Esophagus squamous epithelium (tissue), 5 donors: Measurements from ENCODE around the gene OR52W1. TPM values are rescaled to one million over a fixed set of nuclear protein-coding genes. Genes with fewer than 3 reads are reported as not detected.

Experiments used
- DNase-seq: peaks from one replicate; lab custom pipeline; 2025; lab: John Stamatoyannopoulos, UW
- H3K27ac ChIP-seq, 4 donors: fragments of 200-600 bp; sonication (generic); one replicate each; pipeline ENCODE4 v1.5.1; 2016 to 2019; ENCODE audit warnings: mild to moderate bottlenecking in 1 of 4
- H3K27me3 ChIP-seq, 4 donors: fragments of 200-600 bp; sonication (generic); 1 replicate in 3 of 4; 2 replicates in 1 of 4; pipeline versions ENCODE4 v1.5.1 to v1.6.0; 2017 to 2021; ENCODE audit warnings: antibody characterized with exemption in 1 of 4
- H3K36me3 ChIP-seq, 3 donors: fragments of 200-600 bp; sonication (generic); one replicate each; pipeline ENCODE4 v1.5.1; 2016 to 2019
- H3K4me1 ChIP-seq, 3 donors: fragments of 200-600 bp; sonication (generic); one replicate each; pipeline ENCODE4 v1.5.1; 2017 to 2019
- H3K4me3 ChIP-seq, 4 donors: fragments of 200-600 bp; sonication (generic); 1 replicate in 3 of 4; 2 replicates in 1 of 4; pipeline ENCODE4 v1.5.1; 2016 to 2019; ENCODE audit warnings: mild to moderate bottlenecking in 2 of 4, moderate library complexity in 1 of 4
- H3K9me3 ChIP-seq, 3 donors: fragments of 200-600 bp; sonication (generic); one replicate each; pipeline ENCODE4 v1.5.1; 2016 to 2019
- CTCF ChIP-seq, 6 experiments: fragments of 450-650 bp in 4 of 6; fragments of 200-600 bp in 2 of 6; sonication (generic) in 2 of 6; IDR thresholded peaks; one replicate each; pipeline ENCODE4 v1.5.1; 2016 to 2019; ENCODE audit warnings: antibody characterized with exemption in 6 of 6, mild to moderate bottlenecking in 4 of 6, moderate library complexity in 4 of 6
- POLR2A ChIP-seq, 4 donors: fragments of 450-650 bp; IDR thresholded peaks; one replicate each; pipeline ENCODE4 v1.6.1; 2017; ENCODE audit warnings: antibody characterized with exemption in 4 of 4, mild to moderate bottlenecking in 4 of 4, moderate library complexity in 3 of 4
- WGBS, 2 donors: methylation state at CpG; one replicate each; pipeline ENCODE4 v1.1.5; 2018; 5-methylcytosine and 5-hydroxymethylcytosine counted together
- intact Hi-C: fragments of 100-400 bp; cut with DNase I; formaldehyde crosslinking; loops from one replicate; pipeline ENCODE4 v1.15.0; 2022
- total RNA-seq, 4 donors: library from RNA; depleted of rRNA; stranded (reverse); fragments of >200 nt; gene quantifications; one replicate each; pipeline ENCODE4 v1.1.0, GENCODE V29; 2016
- donor health status: DM: yes; HTN: yes; CAD: no.

Gene OR52W1
- total RNA-seq, 4 donors from 2014 or later: not detected

GRCh38 chr11:6206456-6207180 lies 7.6 kb downstream of the OR52W1 start:
- TF ChIP-seq POLR2A (IDR thresholded peaks at IDR 0.05) (no peak), CTCF (IDR thresholded peaks at IDR 0.05) (no peak)
- H3K4me1 ChIP-seq: no peaks in the 10 kb centered on the region
- peaks cover 0 to 76% (median 18%) of the 10 kb centered on the region in 3 donors for H3K36me3 ChIP-seq
- no peak for DNase-seq
- H3K27me3 ChIP-seq: no peaks in the 10 kb centered on the region
- H3K27ac ChIP-seq: no peak overlapping the region
- intact Hi-C loops: no loop called here
- no peak overlapping the region for H3K4me3 ChIP-seq
- H3K9me3 ChIP-seq: no peaks in the 10 kb centered on the region
- 78 to 82% methylated on average over 3 of the region's 3 CpGs for WGBS, 2 donors

- no peak for TF ChIP-seq CTCF (IDR thresholded peaks at IDR 0.05)
- no peak for TF ChIP-seq POLR2A (IDR thresholded peaks at IDR 0.05)
- no peaks in the 10 kb centered on the region for H3K27me3 ChIP-seq
- peaks cover 0 to 99% (median 27%) of the 10 kb centered on the region in 3 donors for H3K36me3 ChIP-seq
- WGBS, 2 donors: 100% methylated on average over 1 to 2 of the region's 12 CpGs
- intact Hi-C loops: no loop called here
- H3K27ac ChIP-seq: no peak overlapping the region
- H3K4me1 ChIP-seq: no peaks in the 10 kb centered on the region
- no peak overlapping the region for H3K4me3 ChIP-seq
- no peak for DNase-seq
- no peaks in the 10 kb centered on the region for H3K9me3 ChIP-seq
These were observed 10.8 kb downstream of the OR52W1 start for GRCh38 chr11:6209801-6210200.

- Histone ChIP-seq H3K36me3 (peaks cover 0 to 99% (median 27%) of the 10 kb centered on the region in 3 donors), H3K27me3 (no peaks in the 10 kb centered on the region), H3K9me3 (no peaks in the 10 kb centered on the region), H3K4me3 (no peak overlapping the region), H3K4me1 (no peaks in the 10 kb centered on the region), H3K27ac (no peak overlapping the region)
- WGBS, 2 donors: 96 to 97% methylated on average over 4 to 5 of the region's 9 CpGs
- intact Hi-C loops: no loop called here
- DNase-seq: no peak
- TF ChIP-seq CTCF (IDR thresholded peaks at IDR 0.05) (no peak), POLR2A (IDR thresholded peaks at IDR 0.05) (no peak)
These were observed 11.4 kb downstream of the OR52W1 start for GRCh38 chr11:6210274-6210955.

- Histone ChIP-seq H3K9me3 (no peaks in the 10 kb centered on the region), H3K27ac (no peak overlapping the region), H3K27me3 (no peaks in the 10 kb centered on the region), H3K36me3 (peaks cover 18 to 100% (median 48%) of the 10 kb centered on the region in 3 donors), H3K4me1 (peaks cover 0 to 12% (median 8%) of the 10 kb centered on the region in 3 donors), H3K4me3 (no peak overlapping the region)
- no peak for DNase-seq
- intact Hi-C loops: no loop called here
- 91 to 100% methylated on average over 3 to 6 of the region's 10 CpGs for WGBS, 2 donors
- TF ChIP-seq POLR2A (IDR thresholded peaks at IDR 0.05): no peak
- no peak for TF ChIP-seq CTCF (IDR thresholded peaks at IDR 0.05)
These were observed 15.5 kb downstream of the OR52W1 start for GRCh38 chr11:6214530-6214929.

- H3K9me3 ChIP-seq: no peaks in the 10 kb centered on the region
- H3K36me3 ChIP-seq: peaks cover 18 to 100% (median 32%) of the 10 kb centered on the region in 3 donors
- H3K27ac ChIP-seq: no peak overlapping the region
- no peaks in the 10 kb centered on the region for H3K27me3 ChIP-seq
- TF ChIP-seq CTCF (IDR thresholded peaks at IDR 0.05): no peak
- TF ChIP-seq POLR2A (IDR thresholded peaks at IDR 0.05): no peak
- H3K4me1 ChIP-seq: peaks cover 0 to 20% (median 14%) of the 10 kb centered on the region in 3 donors
- no peak for DNase-seq
- 75 to 91% methylated on average over 4 of the region's 4 CpGs for WGBS, 2 donors
- H3K4me3 ChIP-seq: no peak overlapping the region
- intact Hi-C loops: no loop called here
These were observed 17.5 kb downstream of the OR52W1 start for GRCh38 chr11:6216501-6216900.
